ENCODE data around the gene KCTD7.
"Not testable (repeated sequence)": the region's sequence is repeated elsewhere in the genome, so short reads cannot be mapped to it uniquely, and the experiment has no call there.

- TF ChIP-seq CTCF (IDR thresholded peaks at IDR 0.05; ENCODE audit: low read depth, low read length, missing input control); YY1 (IDR thresholded peaks at IDR 0.05); FOXA1 (IDR thresholded peaks at IDR 0.05); GABPA (IDR thresholded peaks at IDR 0.05 in 1 of 2, conservative IDR thresholded peaks at IDR 0.05 in 1 of 2); TAF1 (conservative IDR thresholded peaks at IDR 0.05): not testable (repeated sequence)
Observed at GRCh38 chr7:66687672-66688071, 59.0 kb downstream of the KCTD7 start.
